Measurements from ENCODE around the gene NSF.
"Not testable (repeated sequence)": the region's sequence is repeated elsewhere in the genome, so short reads cannot be mapped to it uniquely, and the experiment has no call there.

Gene NSF

DNA sequence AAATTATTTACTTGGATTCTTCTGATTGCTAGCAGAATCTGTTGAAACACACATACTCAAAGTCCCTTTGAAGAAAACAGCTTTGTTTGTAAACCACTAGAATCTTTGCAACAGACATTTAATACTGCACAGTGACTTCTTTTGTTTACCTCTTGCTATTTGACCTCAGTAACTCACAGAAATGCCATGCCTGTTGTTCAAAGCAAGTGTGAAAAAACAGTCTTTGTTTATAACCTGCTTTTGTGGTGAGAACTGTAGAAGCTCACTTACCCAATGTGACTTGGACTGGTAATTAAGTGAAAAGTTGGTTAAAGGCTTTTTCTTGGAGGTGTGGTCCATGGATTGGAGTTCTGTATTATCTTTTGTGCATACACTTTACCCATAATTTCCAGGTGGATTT, 44.4 kb downstream of the NSF start:
- not testable (repeated sequence) for H3K36me3 ChIP-seq (ENCODE audit: control insufficient read depth, insufficient read depth, low read length); H3K4me1 ChIP-seq (ENCODE audit: control insufficient read depth, insufficient read depth, low read length); H3K27me3 ChIP-seq (ENCODE audit: control insufficient read depth, insufficient read depth, low read length); H3K4me3 ChIP-seq (ENCODE audit: low read depth, low read length); H3K27ac ChIP-seq (ENCODE audit: low read depth, low read length); H3K9me3 ChIP-seq (ENCODE audit: control insufficient read depth, insufficient read depth, low read length); H3K9ac ChIP-seq (ENCODE audit: low read depth, low read length)

DNA sequence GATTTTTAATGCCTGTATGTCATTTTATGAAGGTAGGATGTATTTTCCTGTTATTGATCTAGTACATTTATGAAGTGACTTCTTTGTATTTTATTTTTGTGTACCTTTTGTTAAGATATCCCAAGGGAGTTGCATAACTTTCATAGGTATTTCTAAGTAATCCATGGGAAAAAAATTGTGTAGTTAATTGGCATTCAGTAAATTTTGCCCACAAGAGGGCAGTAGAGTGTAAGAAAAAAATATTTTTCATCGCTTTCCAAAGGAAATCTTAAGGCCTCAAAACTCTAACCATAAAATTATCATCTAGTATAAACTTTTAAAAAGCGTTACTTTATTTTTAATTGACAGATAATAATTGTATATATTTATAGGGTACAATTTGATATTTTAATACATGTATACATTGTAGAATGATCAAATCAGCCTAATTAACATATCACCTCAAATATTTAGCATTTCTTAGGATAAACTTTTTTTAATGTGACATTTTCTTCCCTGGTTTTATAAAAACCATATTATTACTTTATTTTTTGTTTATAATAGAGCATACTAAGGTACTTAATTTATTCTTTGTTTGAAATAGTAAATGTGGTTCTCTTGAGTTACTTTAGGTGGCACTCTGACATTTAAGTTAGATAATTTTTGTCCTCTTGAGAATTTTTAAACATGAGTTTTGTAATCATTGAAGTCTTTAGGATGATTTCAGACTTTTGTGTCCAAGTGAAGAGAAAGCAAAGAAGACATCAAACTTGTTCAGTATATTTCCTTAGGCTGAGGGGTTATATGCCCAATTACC, 51.6 kb downstream of the NSF start:
- H3K4me1 ChIP-seq (ENCODE audit: control insufficient read depth, insufficient read depth, low read length); H3K36me3 ChIP-seq (ENCODE audit: control insufficient read depth, insufficient read depth, low read length); H3K27ac ChIP-seq (ENCODE audit: low read depth, low read length): not testable (repeated sequence)

DNA sequence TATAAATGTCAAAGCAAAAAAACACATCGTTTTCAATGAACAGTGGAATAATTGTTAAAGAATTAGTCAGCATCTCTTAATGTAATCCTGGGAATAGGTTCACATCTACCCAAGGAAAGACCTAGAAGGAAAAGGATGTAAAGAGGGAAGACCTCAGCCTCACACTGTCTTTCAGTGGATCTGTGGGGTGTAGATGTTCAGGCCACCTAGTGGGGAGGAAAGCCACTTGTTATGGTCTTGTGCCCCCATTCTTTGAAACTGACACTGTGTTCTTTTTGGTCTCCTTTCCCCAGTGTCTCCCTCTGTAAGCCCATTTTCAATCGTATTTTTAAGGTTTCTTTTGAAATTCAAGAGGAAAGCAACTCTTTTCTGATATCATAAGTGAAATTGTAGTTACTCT, 56.8 kb downstream of the NSF start:
- H3K27ac ChIP-seq (ENCODE audit: low read depth, low read length); H3K36me3 ChIP-seq (ENCODE audit: control insufficient read depth, insufficient read depth, low read length); H3K4me3 ChIP-seq (ENCODE audit: low read depth, low read length); H3K4me1 ChIP-seq (ENCODE audit: control insufficient read depth, insufficient read depth, low read length); H3K9me3 ChIP-seq (ENCODE audit: control insufficient read depth, insufficient read depth, low read length); H3K27me3 ChIP-seq (ENCODE audit: control insufficient read depth, insufficient read depth, low read length); H3K9ac ChIP-seq (ENCODE audit: low read depth, low read length): not testable (repeated sequence)

More for the DNA sequence above, 51.6 kb downstream of the NSF start:
- H3K4me3 ChIP-seq (ENCODE audit: low read depth, low read length); H3K9me3 ChIP-seq (ENCODE audit: control insufficient read depth, insufficient read depth, low read length); H3K27me3 ChIP-seq (ENCODE audit: control insufficient read depth, insufficient read depth, low read length); H3K9ac ChIP-seq (ENCODE audit: low read depth, low read length): not testable (repeated sequence)

DNA sequence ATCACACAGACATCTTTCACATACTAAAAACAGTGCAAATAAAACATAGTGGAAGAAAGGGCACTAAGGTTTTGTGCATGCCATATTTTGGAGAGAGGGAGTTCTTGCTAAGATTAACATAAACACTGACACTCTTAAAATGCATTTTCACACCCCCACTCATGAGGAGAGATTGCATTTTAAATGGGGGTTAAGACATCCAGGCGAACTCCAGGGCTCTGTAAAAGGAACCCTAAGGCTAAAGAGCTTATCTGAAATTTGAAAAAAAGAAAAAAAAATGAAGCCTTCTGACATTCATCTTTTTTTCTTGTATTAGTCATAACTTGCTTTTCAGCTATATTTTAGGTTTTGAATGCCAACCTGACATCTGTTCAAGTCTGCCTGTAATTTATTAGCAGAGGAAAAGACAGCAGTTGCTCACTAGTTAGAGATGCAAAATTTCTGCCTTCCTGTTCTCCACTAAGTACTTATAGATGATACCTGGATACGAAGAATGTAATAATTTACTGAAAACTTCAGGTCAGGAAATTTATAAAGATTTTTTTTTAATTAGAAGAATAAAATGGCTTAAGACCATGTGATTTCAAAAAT, 57.3 kb downstream of the NSF start:
- not testable (repeated sequence) for H3K27ac ChIP-seq (ENCODE audit: low read depth, low read length); H3K36me3 ChIP-seq (ENCODE audit: control insufficient read depth, insufficient read depth, low read length); H3K4me1 ChIP-seq (ENCODE audit: control insufficient read depth, insufficient read depth, low read length); H3K9me3 ChIP-seq (ENCODE audit: control insufficient read depth, insufficient read depth, low read length); H3K9ac ChIP-seq (ENCODE audit: low read depth, low read length); H3K4me3 ChIP-seq (ENCODE audit: low read depth, low read length); H3K27me3 ChIP-seq (ENCODE audit: control insufficient read depth, insufficient read depth, low read length)

DNA sequence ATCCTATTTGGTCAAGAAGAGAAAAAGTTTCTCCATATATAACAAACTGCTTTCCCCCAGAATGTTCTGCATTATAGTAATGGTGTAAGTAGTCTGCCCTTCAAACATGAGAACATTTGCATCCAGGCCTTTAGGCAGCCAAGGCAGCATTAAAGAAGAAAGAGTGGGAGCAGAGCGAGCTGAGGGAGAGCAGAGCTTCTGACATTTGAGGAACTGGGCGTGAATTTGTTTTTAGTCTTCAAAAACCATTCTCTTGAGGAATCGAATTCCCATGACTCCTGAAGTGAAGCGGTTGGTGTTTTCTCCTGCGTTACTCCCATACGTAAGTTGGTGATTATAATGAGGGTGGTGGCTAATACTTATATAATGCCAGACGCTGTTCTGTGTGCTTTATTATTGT, 58.8 kb downstream of the NSF start:
- H3K27me3 ChIP-seq (ENCODE audit: control insufficient read depth, insufficient read depth, low read length); H3K36me3 ChIP-seq (ENCODE audit: control insufficient read depth, insufficient read depth, low read length); H3K9me3 ChIP-seq (ENCODE audit: control insufficient read depth, insufficient read depth, low read length); H3K9ac ChIP-seq (ENCODE audit: low read depth, low read length); H3K4me1 ChIP-seq (ENCODE audit: control insufficient read depth, insufficient read depth, low read length); H3K4me3 ChIP-seq (ENCODE audit: low read depth, low read length); H3K27ac ChIP-seq (ENCODE audit: low read depth, low read length): not testable (repeated sequence)

DNA sequence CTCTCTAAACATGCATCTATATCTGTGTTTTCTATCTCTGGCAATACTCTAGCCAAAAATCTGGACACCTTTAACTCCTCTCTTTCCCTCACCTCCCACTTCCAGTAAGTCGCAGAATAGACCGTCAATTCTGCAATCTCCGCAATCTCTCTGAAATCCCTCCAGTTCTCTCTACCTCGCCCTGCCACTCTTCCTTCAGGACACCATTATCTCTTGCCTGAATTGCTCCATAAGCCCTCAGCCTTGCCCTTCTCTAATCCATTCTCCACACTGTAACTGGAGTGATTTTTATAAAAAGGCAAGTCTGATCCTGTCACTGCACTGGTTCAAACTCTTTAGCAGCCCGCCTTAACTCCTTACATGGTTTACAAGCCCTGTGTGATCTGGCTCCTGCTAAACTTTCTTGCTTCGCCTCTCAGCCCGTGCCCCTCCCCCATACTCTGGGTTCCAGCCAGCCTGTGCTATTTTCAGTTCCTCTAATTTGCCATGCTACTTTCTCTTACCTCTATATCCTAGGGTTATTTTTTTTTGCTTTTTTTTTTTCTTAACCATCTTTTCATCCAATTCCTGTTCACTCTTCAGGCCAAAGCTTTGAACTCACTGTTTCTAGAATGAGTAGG, 61.7 kb downstream of the NSF start:
- not testable (repeated sequence) for H3K4me3 ChIP-seq (ENCODE audit: low read depth, low read length); H3K9me3 ChIP-seq (ENCODE audit: control insufficient read depth, insufficient read depth, low read length); H3K36me3 ChIP-seq (ENCODE audit: control insufficient read depth, insufficient read depth, low read length); H3K4me1 ChIP-seq (ENCODE audit: control insufficient read depth, insufficient read depth, low read length); H3K9ac ChIP-seq (ENCODE audit: low read depth, low read length); H3K27me3 ChIP-seq (ENCODE audit: control insufficient read depth, insufficient read depth, low read length); H3K27ac ChIP-seq (ENCODE audit: low read depth, low read length)

DNA sequence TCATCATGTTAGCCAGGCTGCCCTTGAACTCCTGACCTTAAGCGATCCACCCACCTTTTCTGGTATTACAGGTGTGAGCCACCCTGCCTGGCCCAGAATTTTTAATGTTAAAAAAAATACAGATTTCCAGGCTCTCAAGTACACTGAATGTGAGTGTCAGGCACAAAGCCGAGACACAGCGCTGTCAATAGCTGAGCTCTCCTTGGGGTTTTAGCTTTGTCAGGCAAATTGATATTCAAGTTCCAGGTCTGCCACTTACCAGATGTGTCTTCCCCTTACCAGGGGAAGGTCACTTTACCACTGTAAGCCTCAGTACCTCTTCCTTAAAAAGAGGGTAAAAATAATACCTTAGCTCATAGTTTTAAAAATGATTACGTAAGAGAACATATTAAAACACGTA, 67.8 kb downstream of the NSF start:
- not testable (repeated sequence) for H3K9ac ChIP-seq (ENCODE audit: low read depth, low read length); H3K36me3 ChIP-seq (ENCODE audit: control insufficient read depth, insufficient read depth, low read length); H3K9me3 ChIP-seq (ENCODE audit: control insufficient read depth, insufficient read depth, low read length); H3K27me3 ChIP-seq (ENCODE audit: control insufficient read depth, insufficient read depth, low read length); H3K4me3 ChIP-seq (ENCODE audit: low read depth, low read length); H3K4me1 ChIP-seq (ENCODE audit: control insufficient read depth, insufficient read depth, low read length); H3K27ac ChIP-seq (ENCODE audit: low read depth, low read length)

DNA sequence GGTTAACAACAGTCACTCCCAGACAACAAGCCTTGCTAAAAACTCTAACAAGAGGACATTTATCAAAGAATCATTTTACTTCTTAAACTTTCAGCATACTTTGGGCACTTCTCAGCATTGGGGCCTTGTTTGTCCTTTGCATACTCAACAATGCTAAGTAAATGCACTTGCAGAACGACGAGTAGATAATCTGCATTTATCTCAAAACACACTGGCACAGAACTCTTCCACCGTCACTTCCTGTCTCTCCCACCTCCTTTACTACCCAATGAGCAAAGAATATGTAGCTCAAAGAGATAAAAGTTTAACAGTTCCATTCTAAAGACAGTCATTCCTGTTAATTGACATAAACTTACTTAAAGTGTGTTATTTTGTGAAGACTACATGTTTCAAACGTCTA, 69.2 kb downstream of the NSF start:
- H3K27ac ChIP-seq (ENCODE audit: low read depth, low read length); H3K27me3 ChIP-seq (ENCODE audit: control insufficient read depth, insufficient read depth, low read length); H3K9me3 ChIP-seq (ENCODE audit: control insufficient read depth, insufficient read depth, low read length); H3K4me1 ChIP-seq (ENCODE audit: control insufficient read depth, insufficient read depth, low read length); H3K36me3 ChIP-seq (ENCODE audit: control insufficient read depth, insufficient read depth, low read length); H3K9ac ChIP-seq (ENCODE audit: low read depth, low read length); H3K4me3 ChIP-seq (ENCODE audit: low read depth, low read length): not testable (repeated sequence)

DNA sequence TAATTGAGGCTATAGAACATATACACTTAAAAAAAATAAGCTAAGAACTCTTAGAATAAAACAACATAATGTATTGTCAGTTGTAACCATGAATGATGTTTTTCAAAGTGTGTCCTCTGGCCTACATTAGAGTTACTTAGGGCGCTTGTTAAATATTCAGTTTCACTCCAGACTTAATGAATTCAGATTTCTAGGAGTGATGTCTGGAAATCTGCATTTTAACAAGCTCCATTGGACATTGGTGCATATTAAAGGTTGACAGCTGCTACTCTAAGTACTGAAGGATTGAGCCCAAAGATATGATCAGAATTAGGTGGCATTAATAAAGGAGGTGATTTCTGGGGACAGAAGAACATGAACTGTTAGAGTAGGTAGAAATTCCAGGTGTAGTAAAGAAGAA, 72.7 kb downstream of the NSF start:
- H3K36me3 ChIP-seq (ENCODE audit: control insufficient read depth, insufficient read depth, low read length); H3K9me3 ChIP-seq (ENCODE audit: control insufficient read depth, insufficient read depth, low read length); H3K9ac ChIP-seq (ENCODE audit: low read depth, low read length); H3K4me3 ChIP-seq (ENCODE audit: low read depth, low read length); H3K27me3 ChIP-seq (ENCODE audit: control insufficient read depth, insufficient read depth, low read length); H3K4me1 ChIP-seq (ENCODE audit: control insufficient read depth, insufficient read depth, low read length); H3K27ac ChIP-seq (ENCODE audit: low read depth, low read length): not testable (repeated sequence)

DNA sequence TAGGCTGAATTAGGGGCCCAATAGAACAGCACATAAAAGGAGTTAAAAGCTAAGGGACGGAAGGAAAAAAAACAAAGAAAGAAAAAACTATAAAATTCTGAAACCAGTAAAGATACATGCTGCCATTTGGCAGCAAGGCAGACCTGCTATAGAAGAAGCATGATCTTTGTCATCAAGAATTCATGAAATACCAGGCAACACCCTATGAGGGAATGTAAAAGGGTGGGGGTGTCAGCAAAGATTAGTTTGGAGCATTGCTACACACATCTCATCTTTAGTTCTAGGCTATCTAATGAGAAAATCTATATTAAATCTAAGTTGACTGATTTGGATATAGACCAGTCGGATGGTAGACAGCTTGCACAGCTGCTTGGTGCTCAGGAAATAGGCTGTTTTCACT, 73.1 kb downstream of the NSF start:
- not testable (repeated sequence) for H3K27me3 ChIP-seq (ENCODE audit: control insufficient read depth, insufficient read depth, low read length); H3K27ac ChIP-seq (ENCODE audit: low read depth, low read length); H3K9me3 ChIP-seq (ENCODE audit: control insufficient read depth, insufficient read depth, low read length); H3K4me1 ChIP-seq (ENCODE audit: control insufficient read depth, insufficient read depth, low read length); H3K9ac ChIP-seq (ENCODE audit: low read depth, low read length); H3K36me3 ChIP-seq (ENCODE audit: control insufficient read depth, insufficient read depth, low read length); H3K4me3 ChIP-seq (ENCODE audit: low read depth, low read length)

DNA sequence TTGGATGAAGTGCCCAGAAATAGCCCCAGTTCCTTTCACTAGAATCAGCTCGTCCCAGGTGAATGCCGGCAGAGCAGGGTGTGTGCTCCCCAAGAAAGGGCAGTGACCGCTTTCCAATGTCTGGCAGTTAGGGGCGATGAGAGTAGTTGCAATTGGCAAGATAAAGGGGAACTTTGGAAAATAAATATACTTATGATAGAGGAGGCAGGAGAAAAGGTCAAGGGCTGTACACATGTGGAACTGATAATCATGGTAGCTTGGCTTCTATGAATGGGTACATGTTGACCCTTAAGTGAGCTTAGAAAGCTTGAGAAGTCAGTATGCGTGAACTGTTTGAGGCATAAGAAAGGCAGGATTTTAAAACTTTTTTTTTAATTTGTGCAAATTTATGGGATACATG, 75.5 kb downstream of the NSF start:
- not testable (repeated sequence) for H3K9me3 ChIP-seq (ENCODE audit: control insufficient read depth, insufficient read depth, low read length); H3K4me3 ChIP-seq (ENCODE audit: low read depth, low read length); H3K9ac ChIP-seq (ENCODE audit: low read depth, low read length); H3K4me1 ChIP-seq (ENCODE audit: control insufficient read depth, insufficient read depth, low read length); H3K27ac ChIP-seq (ENCODE audit: low read depth, low read length); H3K27me3 ChIP-seq (ENCODE audit: control insufficient read depth, insufficient read depth, low read length); H3K36me3 ChIP-seq (ENCODE audit: control insufficient read depth, insufficient read depth, low read length)

All from HUES48 (cell line).